Adrenal gland (tissue), 12 donors: ENCODE results near the gene MAPKAP1. TPM values are rescaled to one million over a fixed set of nuclear protein-coding genes. Genes with fewer than 3 reads are reported as not detected.

Experiments
- DNase-seq, 7 donors: peaks; one replicate each; pipeline ENCODE4 v3.0.0-alpha.2; 2019 to 2020
- H3K27ac ChIP-seq, 5 donors: fragments of 200-600 bp; sonication (generic) in 4 of 5; 1 replicate in 3 of 5; 2 replicates in 2 of 5; pipeline versions ENCODE4 v1.5.1 to v1.8.0; 2016 to 2020; ENCODE audit warnings: mild to moderate bottlenecking in 1 of 5
- H3K27me3 ChIP-seq: fragments of 200-600 bp; 2 replicates; pipeline ENCODE4 v1.8.0; 2021
- H3K36me3 ChIP-seq, 2 donors: fragments of 200-600 bp; replicated peaks in 1 of 2; 1 replicate in 1 of 2; 2 replicates in 1 of 2; pipeline versions ENCODE4 v1.5.1 to v1.8.0; 2018 to 2022
- H3K4me1 ChIP-seq, 2 donors: fragments of 200-600 bp; replicated peaks in 1 of 2; 1 replicate in 1 of 2; 2 replicates in 1 of 2; pipeline versions ENCODE4 v1.5.1 to v1.8.0; 2018 to 2021
- H3K4me3 ChIP-seq, 4 donors: fragments of 200-600 bp; sonication (generic) in 3 of 4; one replicate each; pipeline ENCODE4 v1.5.1; 2016 to 2018
- H3K9me3 ChIP-seq, 3 donors: fragments of 200-600 bp; sonication (generic) in 1 of 3; replicated peaks in 1 of 3; 1 replicate in 2 of 3; 2 replicates in 1 of 3; pipeline versions ENCODE4 v1.5.1 to v1.8.0; 2016 to 2021
- POLR2A ChIP-seq, 2 donors: fragments of 450-650 bp; IDR thresholded peaks; one replicate each; pipeline ENCODE4 v1.6.1; 2017; ENCODE audit warnings: antibody characterized with exemption in 2 of 2, mild to moderate bottlenecking in 2 of 2, moderate library complexity in 1 of 2
- WGBS, 4 donors: extraction: QIAGEN DNeasy Blood & Tissue Kit in 2 of 4; methylation state at CpG; one replicate each; pipeline versions ENCODE4 v1.1.5 to v1.1.7; 2013 to 2017; 5-methylcytosine and 5-hydroxymethylcytosine counted together
- intact Hi-C, 2 donors: fragments of 100-400 bp; cut with DNase I; formaldehyde crosslinking; loops; one replicate each; pipeline versions ENCODE4 v1.14.1 to v1.15.0; 2022 to 2023
- polyA plus RNA-seq, 3 donors: library from polyadenylated mRNA; stranded (reverse); fragments of 200-250 nt in 2 of 3; fragments of 350-450 nt in 1 of 3; fragmentation: Illumina TruSeq in 1 of 3; extraction: RNeasy Lipid Tissue Mini Kit (QIAGEN cat#74804) in 1 of 3; gene quantifications; one replicate each; pipeline ENCODE4 v1.2.3, GENCODE V29; 2013 to 2014
- total RNA-seq, 9 donors: library from RNA; depleted of rRNA in 4 of 9; stranded (reverse); fragments of >200 nt in 4 of 9; fragments of 120-200 nt in 1 of 9; fragmentation: NEBNext Ultra II Directional in 1 of 9; extraction: Animal tissue kit (Norgen Biotek cat#: 25700) in 1 of 9; gene quantifications; one replicate each; pipeline versions ENCODE4 v1.1.0 to v1.2.4, GENCODE V29; 2013 to 2023
- TF ChIP-seq, protein P1 (sequence below), 6 experiments: fragments of 450-650 bp in 4 of 6; fragments of 200-600 bp in 2 of 6; sonication (generic) in 1 of 6; IDR thresholded peaks; 1 replicate in 5 of 6; 2 replicates in 1 of 6; pipeline versions ENCODE4 v1.5.1 to v1.8.0; 2016 to 2021; ENCODE audit warnings: antibody characterized with exemption in 6 of 6, mild to moderate bottlenecking in 2 of 6, moderate library complexity in 1 of 6
- donor health status: healthy with polysubstance abuse.
- donor health status: Bipolar disorder and iron deficiency.
- donor health status: DM: yes; HTN: yes; CAD: no.
- donor health status: DM: no; HTN: no; CAD: no.
- donor health status: DM: no; HTN: no; CAD: no.
- donor health status: DM: yes; HTN: yes; CAD: no.

The MAPKAP1 gene
- total and polyA plus RNA-seq, 12 donors: 72.2 to 156 (median 94.9) TPM

DNA sequence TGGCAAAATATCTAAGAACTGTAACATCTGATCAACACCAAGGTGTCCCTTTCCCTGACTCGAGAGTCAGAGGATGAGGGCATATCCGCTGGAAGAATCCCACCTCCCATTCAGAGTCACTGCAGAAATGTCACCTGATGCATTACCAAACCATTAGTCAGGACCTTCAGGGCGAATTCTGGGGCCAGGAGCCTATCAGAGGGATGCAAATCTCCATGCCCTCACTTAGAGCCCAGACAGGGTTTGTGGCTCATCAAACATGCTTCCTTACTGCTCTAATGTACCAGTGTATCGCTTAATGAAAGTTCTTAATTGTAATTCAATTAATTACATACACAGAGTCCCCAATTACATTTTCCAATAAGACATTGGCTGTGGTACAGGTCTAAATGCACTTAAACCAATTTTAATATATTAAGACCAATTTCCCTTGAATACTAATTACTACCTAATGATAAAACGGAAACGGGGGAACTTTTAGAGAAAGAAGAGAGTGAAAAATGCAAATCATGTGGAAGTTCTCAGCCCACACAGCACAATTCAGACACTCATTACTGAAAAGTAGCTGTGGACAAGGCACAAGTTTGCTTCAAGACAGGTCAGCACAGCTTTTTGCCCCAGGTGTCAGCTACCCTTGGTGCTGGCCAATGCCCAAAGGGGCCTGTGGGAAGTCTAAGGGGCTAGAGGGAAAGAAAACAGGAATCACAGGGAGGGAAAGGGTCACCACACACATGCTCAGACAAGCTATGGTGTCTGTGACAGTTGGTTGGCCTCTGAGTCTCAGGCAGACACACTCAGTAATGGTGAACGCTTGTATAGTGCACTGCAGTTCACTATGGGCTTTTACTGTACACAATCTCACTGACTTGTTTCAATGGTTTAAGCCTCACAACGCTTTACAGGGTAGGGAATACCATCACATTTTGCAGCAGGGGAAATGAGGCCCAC, 211.6 kb downstream of the MAPKAP1 start:
- intact Hi-C loops: no loop called here
- H3K27me3 ChIP-seq: no peaks in the 10 kb centered on the region
- TF ChIP-seq, protein P1, sequence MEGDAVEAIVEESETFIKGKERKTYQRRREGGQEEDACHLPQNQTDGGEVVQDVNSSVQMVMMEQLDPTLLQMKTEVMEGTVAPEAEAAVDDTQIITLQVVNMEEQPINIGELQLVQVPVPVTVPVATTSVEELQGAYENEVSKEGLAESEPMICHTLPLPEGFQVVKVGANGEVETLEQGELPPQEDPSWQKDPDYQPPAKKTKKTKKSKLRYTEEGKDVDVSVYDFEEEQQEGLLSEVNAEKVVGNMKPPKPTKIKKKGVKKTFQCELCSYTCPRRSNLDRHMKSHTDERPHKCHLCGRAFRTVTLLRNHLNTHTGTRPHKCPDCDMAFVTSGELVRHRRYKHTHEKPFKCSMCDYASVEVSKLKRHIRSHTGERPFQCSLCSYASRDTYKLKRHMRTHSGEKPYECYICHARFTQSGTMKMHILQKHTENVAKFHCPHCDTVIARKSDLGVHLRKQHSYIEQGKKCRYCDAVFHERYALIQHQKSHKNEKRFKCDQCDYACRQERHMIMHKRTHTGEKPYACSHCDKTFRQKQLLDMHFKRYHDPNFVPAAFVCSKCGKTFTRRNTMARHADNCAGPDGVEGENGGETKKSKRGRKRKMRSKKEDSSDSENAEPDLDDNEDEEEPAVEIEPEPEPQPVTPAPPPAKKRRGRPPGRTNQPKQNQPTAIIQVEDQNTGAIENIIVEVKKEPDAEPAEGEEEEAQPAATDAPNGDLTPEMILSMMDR (IDR thresholded peaks at IDR 0.05): no peak
- TF ChIP-seq POLR2A (IDR thresholded peaks at IDR 0.05): no peak
- H3K36me3 ChIP-seq: no peaks in the 10 kb centered on the region
- H3K9me3 ChIP-seq: no peaks in the 10 kb centered on the region
- peaks cover 11 to 24% of the 10 kb centered on the region in 2 donors for H3K4me1 ChIP-seq
- 77 to 95% (median 82%) methylated on average over 8 of the region's 8 CpGs for WGBS, 4 donors
- no peak for DNase-seq
- no peak overlapping the region for H3K27ac ChIP-seq
- no peak overlapping the region for H3K4me3 ChIP-seq

DNA sequence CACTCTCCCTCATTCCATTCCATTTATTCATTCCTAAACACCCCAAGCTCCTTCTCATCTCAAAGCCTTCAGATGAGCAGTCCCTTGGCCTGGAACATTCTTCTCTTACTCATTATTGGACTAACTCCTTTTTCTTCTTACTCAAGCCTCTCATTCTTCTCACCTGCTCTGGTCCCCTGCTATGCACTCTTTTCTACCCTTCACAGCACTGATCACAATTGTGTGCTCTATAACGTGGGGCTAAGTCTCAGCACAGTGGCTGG, 212.4 kb downstream of the MAPKAP1 start:
- Histone ChIP-seq H3K27ac (no peak overlapping the region), H3K4me3 (no peak overlapping the region), H3K4me1 (peaks cover 11 to 24% of the 10 kb centered on the region in 2 donors), H3K36me3 (no peaks in the 10 kb centered on the region), H3K27me3 (no peaks in the 10 kb centered on the region), H3K9me3 (no peaks in the 10 kb centered on the region)
- no peak for DNase-seq
- intact Hi-C loops: no loop called here
- TF ChIP-seq, protein P1 (IDR thresholded peaks at IDR 0.05): no peak
- TF ChIP-seq POLR2A (IDR thresholded peaks at IDR 0.05): no peak
- 88 to 97% (median 94%) methylated on average over 1 of the region's 1 CpG for WGBS, 4 donors

DNA sequence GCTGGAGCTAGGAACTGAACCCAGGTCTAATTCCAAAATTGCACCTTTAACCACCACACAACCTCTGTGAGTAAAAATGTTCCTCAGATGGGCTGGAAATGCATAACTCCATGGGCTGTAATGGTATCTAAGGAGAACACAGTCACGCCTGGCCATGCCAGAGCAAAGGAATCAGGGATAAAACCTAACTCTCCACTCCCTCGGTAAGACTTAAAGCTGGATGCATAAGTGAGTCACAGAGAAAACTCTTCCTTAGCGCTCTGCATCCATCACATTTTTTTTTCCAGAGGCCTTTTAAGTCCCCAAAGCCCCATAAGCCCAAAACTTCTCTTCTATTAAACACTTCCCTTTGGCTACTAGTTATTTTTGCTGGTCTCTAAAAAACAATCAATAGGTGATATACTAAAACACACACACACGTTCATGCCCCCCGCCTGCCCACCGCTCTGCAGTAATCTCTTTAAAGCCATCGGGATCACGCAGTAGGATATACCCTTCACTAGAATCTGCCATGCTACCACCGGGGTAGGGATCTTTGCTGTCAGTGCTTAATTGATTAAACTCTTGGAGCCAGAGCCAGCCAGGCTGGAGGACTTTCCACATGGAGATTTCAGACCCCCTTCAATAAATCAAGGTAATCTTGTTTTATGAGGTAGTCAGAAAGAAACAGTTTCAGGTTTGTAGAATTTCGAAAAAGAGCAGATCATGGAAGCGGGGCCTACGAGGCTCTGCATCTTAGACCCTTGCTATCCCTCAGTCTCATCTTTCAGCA, 212.9 kb downstream of the MAPKAP1 start:
- intact Hi-C loops: no loop called here
- Histone ChIP-seq H3K4me1 (peaks cover 8 to 21% of the 10 kb centered on the region in 2 donors), H3K27me3 (no peaks in the 10 kb centered on the region), H3K36me3 (no peaks in the 10 kb centered on the region), H3K27ac (no peak overlapping the region), H3K4me3 (no peak overlapping the region), H3K9me3 (no peaks in the 10 kb centered on the region)
- no peak for TF ChIP-seq POLR2A (IDR thresholded peaks at IDR 0.05)
- TF ChIP-seq, protein P1 (IDR thresholded peaks at IDR 0.05): no peak
- DNase-seq: no peak
- WGBS, 4 donors: 90 to 94% (median 93%) methylated on average over 12 of the region's 12 CpGs

DNA sequence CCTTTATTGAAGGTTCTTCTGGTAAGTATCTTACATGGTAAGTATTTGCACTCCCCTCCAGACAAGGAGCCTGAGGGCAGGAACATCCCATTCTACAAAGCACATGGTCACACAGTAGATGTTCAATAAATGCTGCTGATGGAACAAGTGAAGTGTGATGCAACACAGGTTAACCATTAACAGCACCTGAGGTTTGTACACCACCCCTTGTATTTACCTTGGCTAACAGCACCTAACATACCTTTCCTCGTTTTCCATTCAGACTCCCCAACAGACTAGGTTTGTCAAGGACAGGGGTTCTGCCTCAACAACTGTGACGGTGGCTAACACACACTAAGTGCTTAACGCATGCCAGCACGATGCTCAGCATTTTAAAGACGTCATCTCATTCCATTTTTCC, 213.6 kb downstream of the MAPKAP1 start:
- peaks cover 3 to 14% of the 10 kb centered on the region in 2 donors for H3K4me1 ChIP-seq
- no peaks in the 10 kb centered on the region for H3K36me3 ChIP-seq
- intact Hi-C loops: no loop called here
- 94 to 98% (median 96%) methylated on average over 5 of the region's 5 CpGs for WGBS, 4 donors
- no peak overlapping the region for H3K4me3 ChIP-seq
- H3K9me3 ChIP-seq: no peaks in the 10 kb centered on the region
- no peaks in the 10 kb centered on the region for H3K27me3 ChIP-seq
- DNase-seq: no peak
- TF ChIP-seq POLR2A (IDR thresholded peaks at IDR 0.05): no peak
- TF ChIP-seq, protein P1 (IDR thresholded peaks at IDR 0.05): no peak
- H3K27ac ChIP-seq: no peak overlapping the region
